Progenitor cell of endocrine pancreas (in vitro differentiated cells): ENCODE results near the gene ADAM21. TPM values are rescaled to one million over a fixed set of nuclear protein-coding genes. Genes with fewer than 3 reads are reported as not detected.
"Not testable (repeated sequence)": the region's sequence is repeated elsewhere in the genome, so short reads cannot be mapped to it uniquely, and the experiment has no call there.

Experiments
- DNase-seq: peaks from one replicate; pipeline ENCODE4 v3.0.0; 2021; ENCODE audit warnings: low spot score; ENCODE audit not compliant: unreplicated experiment
- H3K27ac Mint-ChIP-seq: 2 replicates; pipeline ENCODE4 v1.8.0; 2021; ENCODE audit warnings: mild to moderate bottlenecking, moderate library complexity, mixed read lengths
- H3K27me3 Mint-ChIP-seq: 2 replicates; pipeline ENCODE4 v1.8.0; 2021; ENCODE audit warnings: mixed read lengths
- H3K36me3 Mint-ChIP-seq: 2 replicates; pipeline ENCODE4 v1.8.0; 2022; ENCODE audit warnings: mixed read lengths; ENCODE audit not compliant: insufficient read depth
- H3K4me1 Mint-ChIP-seq: 2 replicates; pipeline ENCODE4 v1.8.0; 2021; ENCODE audit warnings: low read depth, mixed read lengths
- H3K4me3 Mint-ChIP-seq: 2 replicates; pipeline ENCODE4 v1.8.0; 2021; ENCODE audit warnings: low read depth, mild to moderate bottlenecking, moderate library complexity, mixed read lengths
- H3K9me3 Mint-ChIP-seq: 2 replicates; pipeline ENCODE4 v1.8.0; 2021; ENCODE audit warnings: low read depth, mixed read lengths
- long read RNA-seq: library from polyadenylated mRNA; unstranded; transcript quantifications from one replicate; pipeline ENCODE4 v2.0.0, GENCODE V29; 2020
- total RNA-seq: library from RNA; stranded (reverse); gene quantifications from 2 replicates; pipeline ENCODE4 v1.2.1, GENCODE V29; 2021
- TF ChIP-seq, protein P1 (sequence below): fragments of 200-600 bp; sonication (generic); IDR thresholded peaks from one replicate; pipeline ENCODE4 v1.5.0; 2021; ENCODE audit warnings: antibody characterized with exemption, mild to moderate bottlenecking; ENCODE audit not compliant: unreplicated experiment

ADAM21 gene
- 0.11 and 0.12 TPM in 2 replicates for total RNA-seq
- long read RNA-seq, partial matches to known transcripts: 0 of 4 reads
- long read RNA-seq, other reads (novel, unspliced or antisense): 4 of 4 reads

DNA sequence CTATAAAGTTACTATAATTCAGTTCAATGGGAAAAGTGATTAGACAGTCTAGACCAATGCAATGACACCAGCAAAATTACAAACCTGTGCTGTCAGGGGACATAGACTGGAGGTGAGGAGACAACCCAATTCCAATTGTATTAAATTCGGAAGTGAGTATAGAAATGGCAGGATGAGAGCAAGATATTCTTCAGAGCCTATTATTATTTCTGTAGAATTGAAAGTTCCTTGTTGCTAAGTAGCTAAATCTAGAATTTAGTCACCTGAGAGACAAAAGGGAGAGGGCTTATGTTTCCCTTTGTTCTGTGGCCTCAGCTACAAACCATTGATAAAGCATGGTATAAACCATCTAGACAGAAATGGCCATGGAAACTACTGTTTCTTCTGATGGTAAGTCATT lies at the start of gene ADAM21:
TSS of gene ADAM21 (plus strand) at position 301 of the 400 bp plus-strand sequence. CDS start 5,326 bp downstream, outside the sequence.
- Mint-ChIP-seq H3K36me3 (no peaks in the 10 kb centered on the region), H3K4me1 (no peaks in the 10 kb centered on the region), H3K9me3 (peaks cover 5% of the 10 kb centered on the region), H3K4me3 (no peak within 1 kb of the TSS), H3K27ac (no peak within 1 kb of the TSS), H3K27me3 (no peaks in the 10 kb centered on the region)
- TF ChIP-seq, protein P1, sequence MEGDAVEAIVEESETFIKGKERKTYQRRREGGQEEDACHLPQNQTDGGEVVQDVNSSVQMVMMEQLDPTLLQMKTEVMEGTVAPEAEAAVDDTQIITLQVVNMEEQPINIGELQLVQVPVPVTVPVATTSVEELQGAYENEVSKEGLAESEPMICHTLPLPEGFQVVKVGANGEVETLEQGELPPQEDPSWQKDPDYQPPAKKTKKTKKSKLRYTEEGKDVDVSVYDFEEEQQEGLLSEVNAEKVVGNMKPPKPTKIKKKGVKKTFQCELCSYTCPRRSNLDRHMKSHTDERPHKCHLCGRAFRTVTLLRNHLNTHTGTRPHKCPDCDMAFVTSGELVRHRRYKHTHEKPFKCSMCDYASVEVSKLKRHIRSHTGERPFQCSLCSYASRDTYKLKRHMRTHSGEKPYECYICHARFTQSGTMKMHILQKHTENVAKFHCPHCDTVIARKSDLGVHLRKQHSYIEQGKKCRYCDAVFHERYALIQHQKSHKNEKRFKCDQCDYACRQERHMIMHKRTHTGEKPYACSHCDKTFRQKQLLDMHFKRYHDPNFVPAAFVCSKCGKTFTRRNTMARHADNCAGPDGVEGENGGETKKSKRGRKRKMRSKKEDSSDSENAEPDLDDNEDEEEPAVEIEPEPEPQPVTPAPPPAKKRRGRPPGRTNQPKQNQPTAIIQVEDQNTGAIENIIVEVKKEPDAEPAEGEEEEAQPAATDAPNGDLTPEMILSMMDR: no peak
- DNase-seq: no peak

DNA sequence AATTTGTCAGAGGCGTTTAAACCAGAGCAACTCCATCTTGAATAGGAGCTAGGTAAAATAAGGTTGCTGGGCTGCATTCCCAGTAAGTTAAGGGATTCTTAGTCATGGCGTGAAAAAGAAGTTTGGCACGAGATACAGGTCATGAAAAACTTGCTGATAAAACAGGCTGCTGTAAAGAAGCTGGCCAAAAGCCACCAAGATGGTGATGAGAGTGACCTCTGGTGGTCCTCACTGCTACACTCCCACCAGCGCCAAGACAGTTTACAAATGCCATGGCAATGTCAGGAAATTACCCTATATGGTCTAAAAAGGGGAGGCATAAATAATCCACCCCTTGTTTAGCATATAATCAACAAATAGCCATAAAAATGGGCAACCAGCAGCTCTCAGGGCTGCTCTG lies 48.6 kb upstream of the ADAM21 start:
- H3K27me3 Mint-ChIP-seq, H3K9me3 Mint-ChIP-seq, DNase-seq, H3K4me3 Mint-ChIP-seq: not testable (repeated sequence)
- H3K4me1 Mint-ChIP-seq: peaks cover 15% of the 10 kb centered on the region
- H3K27ac Mint-ChIP-seq: peak overlapping the region; percentile 84
- TF ChIP-seq, protein P1: peak; percentile 62
- H3K36me3 Mint-ChIP-seq: peaks cover 18% of the 10 kb centered on the region

DNA sequence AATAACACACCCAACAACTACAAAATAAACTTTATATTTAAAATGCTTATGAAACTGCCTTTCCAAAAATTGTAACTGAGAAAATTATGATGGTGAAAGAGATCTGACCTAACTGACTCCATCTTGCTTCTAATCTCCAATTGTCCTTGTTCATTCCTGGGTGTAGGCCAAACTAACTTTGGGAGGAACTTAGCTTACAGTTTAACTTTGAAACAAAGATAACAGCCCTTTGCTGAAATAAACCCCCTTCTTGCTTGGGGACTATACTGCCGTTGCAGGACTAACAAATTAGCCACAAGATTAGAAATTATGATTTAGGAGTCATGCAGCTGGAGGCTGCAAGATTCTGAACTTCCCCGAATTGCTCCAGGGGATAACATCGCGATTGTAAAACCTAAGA lies 45.8 kb upstream of the ADAM21 start:
- H3K4me3 Mint-ChIP-seq, H3K9me3 Mint-ChIP-seq, H3K27me3 Mint-ChIP-seq, H3K27ac Mint-ChIP-seq, DNase-seq: not testable (repeated sequence)
- peaks cover 26% of the 10 kb centered on the region for H3K36me3 Mint-ChIP-seq
- H3K4me1 Mint-ChIP-seq: peaks cover 15% of the 10 kb centered on the region

DNA sequence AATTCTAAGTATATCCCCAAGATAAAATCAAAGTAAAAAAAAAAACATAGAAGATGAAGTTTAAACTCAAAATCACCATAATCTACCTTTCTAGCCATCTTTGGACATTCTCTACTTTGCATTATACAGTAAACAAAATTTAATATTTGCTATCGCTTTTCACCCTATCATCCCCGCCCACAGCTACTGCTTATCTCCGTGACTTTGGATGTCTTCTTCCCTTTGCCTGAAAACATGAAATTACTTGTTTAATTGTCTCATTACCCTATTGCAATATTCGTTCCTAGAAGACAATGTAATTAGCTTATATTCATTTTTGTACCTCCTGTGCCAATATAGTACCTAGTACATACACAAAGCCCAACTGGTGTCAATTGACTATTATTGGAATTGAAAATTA lies 44.4 kb upstream of the ADAM21 start:
- H3K27ac Mint-ChIP-seq: peak overlapping the region; percentile 1
- peaks cover 5% of the 10 kb centered on the region for H3K9me3 Mint-ChIP-seq
- H3K4me1 Mint-ChIP-seq: peaks cover 12% of the 10 kb centered on the region
- no peaks in the 10 kb centered on the region for H3K27me3 Mint-ChIP-seq
- TF ChIP-seq, protein P1: no peak
- H3K4me3 Mint-ChIP-seq: no peak overlapping the region
- DNase-seq: no peak
- peaks cover 26% of the 10 kb centered on the region for H3K36me3 Mint-ChIP-seq

DNA sequence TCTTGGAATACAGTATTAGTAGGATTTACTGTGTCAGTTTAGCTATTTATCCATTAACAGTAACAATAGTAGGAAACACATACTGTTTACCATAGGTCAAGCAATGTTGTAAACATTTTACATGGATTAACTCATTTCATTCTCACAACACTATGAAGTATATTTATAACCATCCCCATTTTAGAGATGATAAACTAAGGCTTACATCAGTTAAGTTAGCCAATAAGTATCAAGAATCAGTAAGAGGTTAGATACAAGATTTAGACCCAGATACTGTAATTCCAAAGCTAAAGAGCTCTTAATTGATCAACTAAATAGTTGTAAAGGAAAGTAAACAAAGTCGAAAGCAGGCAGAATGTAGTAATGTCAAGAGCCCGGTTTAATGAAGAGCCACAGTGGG lies 36.2 kb upstream of the ADAM21 start:
- TF ChIP-seq, protein P1: no peak
- H3K4me1 Mint-ChIP-seq: peaks cover 22% of the 10 kb centered on the region
- DNase-seq: no peak
- no peaks in the 10 kb centered on the region for H3K9me3 Mint-ChIP-seq
- peaks cover 4% of the 10 kb centered on the region for H3K36me3 Mint-ChIP-seq
- no peaks in the 10 kb centered on the region for H3K27me3 Mint-ChIP-seq
- peak overlapping the region; percentile 94 for H3K4me3 Mint-ChIP-seq
- peak overlapping the region; percentile 65 for H3K27ac Mint-ChIP-seq

DNA sequence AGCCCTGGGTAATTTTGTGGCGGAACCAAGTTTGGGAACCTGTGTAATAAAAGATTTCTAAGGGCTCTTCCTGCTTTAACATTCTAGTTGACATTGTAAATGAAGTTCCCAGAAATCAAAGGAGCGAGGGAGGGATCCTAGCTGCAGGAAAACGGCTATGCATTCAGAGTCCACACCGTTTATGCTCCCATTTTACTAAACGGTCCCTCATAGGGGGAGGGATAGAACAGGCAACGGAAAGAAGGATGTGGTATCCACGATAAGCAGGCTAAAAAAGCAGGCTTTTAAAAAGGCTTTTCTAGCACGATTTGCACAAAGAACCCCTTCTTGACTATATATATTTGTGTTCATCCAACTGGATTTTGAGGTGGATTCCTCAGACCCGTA lies 35.6 kb upstream of the ADAM21 start:
- Mint-ChIP-seq H3K27me3 (no peaks in the 10 kb centered on the region), H3K4me1 (peaks cover 22% of the 10 kb centered on the region), H3K27ac (peak overlapping the region; percentile 97), H3K4me3 (peak overlapping the region; percentile 94), H3K36me3 (peaks cover 4% of the 10 kb centered on the region), H3K9me3 (no peaks in the 10 kb centered on the region)
- no peak for DNase-seq
- TF ChIP-seq, protein P1: no peak
